Frontal cortex (tissue), 4 donors: ENCODE measurements around the gene PATZ1. TPM values are rescaled to one million over a fixed set of nuclear protein-coding genes. Genes with fewer than 3 reads are reported as not detected.
"Not testable (repeated sequence)": the region's sequence is repeated elsewhere in the genome, so short reads cannot be mapped to it uniquely, and the experiment has no call there.

ENCODE experiments used
- DNase-seq, 2 donors: peaks; one replicate each; pipeline ENCODE4 v3.0.0; 2012; ENCODE audit warnings: low spot score in 2 of 2
- FAIRE-seq: peaks from 2 replicates; lab custom pipeline; 2012; peaks lifted over from hg19 to GRCh38; lab: Jason Lieb, UNC
- total RNA-seq: library from RNA; depleted of rRNA; stranded (reverse); fragments of >200 nt; gene quantifications from one replicate; pipeline ENCODE4 v1.2.3, GENCODE V29; 2014
- donor health status: control.
- donor health status: control.
- donor health status: control.

The PATZ1 gene, protein sequence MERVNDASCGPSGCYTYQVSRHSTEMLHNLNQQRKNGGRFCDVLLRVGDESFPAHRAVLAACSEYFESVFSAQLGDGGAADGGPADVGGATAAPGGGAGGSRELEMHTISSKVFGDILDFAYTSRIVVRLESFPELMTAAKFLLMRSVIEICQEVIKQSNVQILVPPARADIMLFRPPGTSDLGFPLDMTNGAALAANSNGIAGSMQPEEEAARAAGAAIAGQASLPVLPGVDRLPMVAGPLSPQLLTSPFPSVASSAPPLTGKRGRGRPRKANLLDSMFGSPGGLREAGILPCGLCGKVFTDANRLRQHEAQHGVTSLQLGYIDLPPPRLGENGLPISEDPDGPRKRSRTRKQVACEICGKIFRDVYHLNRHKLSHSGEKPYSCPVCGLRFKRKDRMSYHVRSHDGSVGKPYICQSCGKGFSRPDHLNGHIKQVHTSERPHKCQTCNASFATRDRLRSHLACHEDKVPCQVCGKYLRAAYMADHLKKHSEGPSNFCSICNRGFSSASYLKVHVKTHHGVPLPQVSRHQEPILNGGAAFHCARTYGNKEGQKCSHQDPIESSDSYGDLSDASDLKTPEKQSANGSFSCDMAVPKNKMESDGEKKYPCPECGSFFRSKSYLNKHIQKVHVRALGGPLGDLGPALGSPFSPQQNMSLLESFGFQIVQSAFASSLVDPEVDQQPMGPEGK
- 24.1 TPM for total RNA-seq

DNA sequence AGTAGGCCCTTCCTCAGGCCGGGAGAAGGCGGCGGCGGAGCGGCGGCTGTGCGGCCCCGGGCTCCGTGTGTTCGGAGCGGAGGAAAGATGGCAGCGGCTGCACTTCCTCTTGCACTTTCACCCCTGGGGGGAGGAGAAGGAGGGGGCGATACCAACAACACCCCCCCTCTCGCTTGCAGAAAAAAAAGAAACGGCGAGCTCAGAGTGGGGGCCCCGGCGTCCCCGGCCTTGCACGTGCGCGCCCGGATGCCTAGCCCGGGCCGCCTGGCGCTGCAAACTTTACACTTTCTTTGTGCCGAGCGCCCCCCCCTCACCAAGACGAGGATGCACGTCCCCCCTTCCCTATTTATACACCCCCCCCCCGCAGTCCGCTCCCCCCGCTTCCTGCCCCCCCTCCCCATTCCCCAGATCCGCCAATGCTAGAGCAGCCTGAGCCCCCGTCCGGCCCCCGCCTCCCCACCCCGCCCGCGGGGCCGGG lies at the start of gene PATZ1:
Gene PATZ1 (minus strand): TSS at position 92 of the 478 bp plus-strand sequence. CDS start 744 bp downstream, outside the sequence.
- FAIRE-seq: no peak
- peak; percentile 81 to 92 for DNase-seq

DNA sequence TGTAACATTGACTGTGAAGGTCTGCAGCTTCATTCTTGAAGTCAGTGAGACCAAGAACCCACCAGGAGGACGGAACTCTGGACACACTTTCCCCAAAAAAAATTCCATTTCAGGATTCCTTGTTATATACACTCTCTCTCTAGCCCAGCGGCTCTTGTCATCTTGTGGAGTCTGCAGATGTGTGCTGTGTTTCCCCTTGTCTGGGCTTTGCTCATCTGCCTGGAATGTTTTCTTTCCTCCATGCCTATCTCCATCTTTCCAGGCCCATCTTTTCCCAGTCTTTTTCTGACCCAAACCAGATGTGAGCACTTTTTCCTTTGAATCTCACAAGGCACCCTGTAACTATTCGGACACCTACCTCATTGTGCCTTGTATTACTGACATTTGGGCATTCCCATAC lies 48.2 kb upstream of the PATZ1 start:
- FAIRE-seq (no peak), DNase-seq (no peak)

DNA sequence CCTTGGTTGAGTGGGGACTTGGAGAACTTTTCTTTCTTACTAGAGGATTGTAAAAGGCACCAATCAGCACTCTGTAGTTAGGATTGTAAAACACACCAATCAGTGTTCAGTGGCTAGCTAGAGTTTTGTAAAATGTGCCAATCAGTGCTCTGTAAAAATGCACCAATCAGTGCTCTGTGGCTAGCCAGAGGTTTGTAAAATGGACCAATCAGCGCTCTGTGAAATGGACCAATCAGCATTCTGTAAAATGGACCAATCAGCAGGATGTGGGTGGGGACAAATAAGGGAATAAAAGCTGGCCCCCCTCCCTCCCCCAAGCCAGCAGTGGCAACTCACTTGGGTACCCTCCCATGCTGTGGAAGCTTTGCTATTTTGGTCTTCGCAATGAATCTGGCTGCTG lies 47.7 kb upstream of the PATZ1 start:
- no peak for FAIRE-seq

DNA sequence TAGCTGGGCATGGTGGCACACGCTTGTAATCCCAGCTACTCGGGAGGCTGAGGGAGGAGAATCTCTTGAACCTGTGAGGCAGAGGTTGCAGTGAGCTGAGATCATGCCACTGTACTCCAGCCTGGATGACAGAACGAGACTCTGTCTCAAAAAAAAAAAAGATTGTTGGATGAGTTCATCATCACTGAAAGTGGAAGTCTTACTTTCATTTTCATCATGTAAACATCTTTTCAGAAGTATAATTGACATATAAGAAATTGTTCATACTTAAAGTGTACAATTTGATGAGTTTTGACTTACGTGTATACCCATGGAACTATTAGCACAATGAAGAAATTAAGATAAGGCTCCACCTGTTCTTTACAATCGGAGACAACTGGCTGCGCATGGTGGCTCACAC lies 32.5 kb upstream of the PATZ1 start:
- FAIRE-seq, DNase-seq: not testable (repeated sequence)

More for the DNA sequence above, 47.7 kb upstream of the PATZ1 start:
- DNase-seq: no peak

DNA sequence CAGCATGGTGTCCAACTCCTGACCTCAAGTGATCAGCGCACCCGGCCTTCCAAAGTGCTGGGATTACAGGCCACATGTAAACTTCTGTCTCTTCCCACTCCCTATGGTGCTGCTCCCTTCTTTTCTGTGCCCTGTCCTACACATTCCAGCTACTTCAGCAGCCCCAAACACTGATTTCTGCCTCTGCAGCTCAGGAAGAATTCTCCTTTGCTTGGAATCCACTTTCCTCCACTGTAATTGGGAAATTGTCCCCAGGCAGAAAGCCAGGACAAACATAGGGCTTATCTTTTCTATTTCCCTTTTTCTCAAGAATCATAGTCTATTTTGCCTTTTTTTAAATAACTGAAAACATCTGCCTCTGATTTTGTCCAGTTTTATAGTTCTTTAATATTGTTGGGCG lies 32.0 kb upstream of the PATZ1 start:
- DNase-seq: no peak
- no peak for FAIRE-seq

DNA sequence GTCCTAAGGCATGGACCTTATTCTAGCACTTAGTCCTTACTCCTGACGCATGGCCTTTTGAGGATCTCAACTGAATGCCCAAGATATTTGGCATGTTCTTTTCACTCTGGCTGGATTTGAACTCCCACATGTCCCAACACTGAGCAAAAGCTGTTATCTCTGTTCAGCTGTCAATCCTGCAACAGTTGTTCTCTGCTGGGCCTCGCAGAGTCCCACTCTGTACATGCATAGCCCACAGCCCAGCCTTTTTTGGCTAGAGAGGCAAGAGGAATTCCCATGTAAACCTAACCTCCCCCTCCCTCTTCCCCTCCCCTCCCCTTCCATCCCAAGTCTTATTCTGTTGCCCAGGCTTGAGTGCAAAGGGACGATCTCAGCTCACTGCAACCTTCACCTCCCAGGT lies 31.5 kb upstream of the PATZ1 start:
- DNase-seq (no peak), FAIRE-seq (no peak)

DNA sequence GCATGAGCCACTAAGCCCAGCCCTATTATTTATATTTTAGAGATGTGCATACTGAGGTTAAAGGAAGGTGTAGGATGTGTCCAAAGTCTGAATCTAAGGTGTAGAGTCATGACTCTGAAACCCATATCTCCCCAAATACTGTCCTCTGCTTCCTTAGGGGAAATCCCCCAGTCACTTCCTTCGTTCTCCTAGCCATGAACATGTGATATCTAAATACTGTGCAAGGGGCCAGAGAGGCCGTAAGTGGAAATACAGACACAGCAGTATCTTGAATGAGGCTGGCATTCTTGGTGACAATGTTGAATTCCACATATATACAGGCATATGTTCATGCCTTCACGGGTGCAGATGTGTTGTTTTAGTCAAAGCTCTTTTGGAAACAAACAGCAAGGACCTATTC lies 21.3 kb upstream of the PATZ1 start:
- DNase-seq (no peak), FAIRE-seq (no peak)

DNA sequence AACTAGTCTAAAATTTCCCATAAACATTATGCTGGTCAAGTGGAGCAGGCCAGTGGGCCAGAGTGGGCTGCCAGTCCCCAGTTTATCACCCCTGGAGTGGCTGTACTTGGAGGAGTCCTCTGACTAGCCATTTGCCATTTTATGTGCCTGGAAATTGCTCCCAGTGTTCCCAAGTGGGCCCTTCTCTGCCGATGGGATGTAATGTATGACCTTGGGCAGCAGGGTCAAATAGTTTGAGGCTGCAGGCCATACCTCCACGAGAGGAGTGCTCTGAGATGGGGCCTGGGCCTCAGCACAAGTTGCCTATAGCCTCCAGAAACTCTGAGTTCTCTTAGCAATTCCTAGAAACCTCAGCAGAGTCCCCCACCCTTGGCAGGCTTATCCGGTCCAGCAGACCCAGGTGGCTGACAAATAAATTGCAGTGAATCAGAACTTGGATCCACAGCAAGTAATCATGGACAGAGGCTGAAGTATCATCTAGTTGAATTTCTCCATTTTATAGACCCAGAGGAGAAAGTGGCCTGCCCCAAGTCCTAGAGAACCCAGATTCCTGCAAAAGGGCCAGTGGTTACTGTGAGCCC lies 17.8 kb upstream of the PATZ1 start:
- DNase-seq (no peak), FAIRE-seq (no peak)

DNA sequence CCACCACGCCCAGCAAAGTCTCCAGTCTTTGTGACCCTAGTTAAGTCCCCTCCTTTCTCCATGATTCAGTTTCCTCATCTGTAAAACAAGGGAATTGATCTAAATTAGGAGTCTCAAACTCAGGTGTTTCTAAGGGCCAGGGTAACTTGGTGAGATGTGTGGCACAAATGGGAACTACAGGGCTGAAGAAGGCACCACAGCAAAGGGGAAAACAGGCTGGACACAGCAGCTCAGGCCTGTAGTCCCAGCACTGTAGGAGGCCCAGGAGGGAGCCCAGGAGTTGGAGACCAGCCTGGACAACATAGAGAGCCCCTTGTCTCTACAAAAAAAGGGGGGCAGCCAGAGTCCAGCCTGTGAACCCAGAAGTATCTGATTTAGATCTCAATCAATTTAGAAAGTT lies 15.6 kb upstream of the PATZ1 start:
- no peak for DNase-seq
- FAIRE-seq: no peak

DNA sequence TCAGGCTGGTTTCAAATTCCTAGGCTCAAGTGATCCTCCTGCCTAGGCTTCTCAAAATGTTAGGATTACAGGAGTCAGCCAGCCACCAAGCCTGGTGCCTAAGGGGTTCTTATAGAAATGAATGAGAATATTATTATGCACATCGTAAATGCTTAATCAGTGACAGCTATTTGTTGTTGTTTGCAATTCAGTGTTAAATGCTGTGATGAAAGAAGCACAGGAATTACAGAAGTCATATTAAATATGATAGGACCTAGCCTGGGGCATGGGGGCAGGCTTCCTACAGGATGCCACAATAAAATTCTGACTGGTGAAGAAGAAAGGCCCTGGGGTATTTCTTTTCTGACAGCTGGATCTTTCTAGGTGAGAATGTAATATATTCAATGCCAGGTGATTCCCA lies 13.9 kb upstream of the PATZ1 start:
- FAIRE-seq (no peak), DNase-seq (no peak)

DNA sequence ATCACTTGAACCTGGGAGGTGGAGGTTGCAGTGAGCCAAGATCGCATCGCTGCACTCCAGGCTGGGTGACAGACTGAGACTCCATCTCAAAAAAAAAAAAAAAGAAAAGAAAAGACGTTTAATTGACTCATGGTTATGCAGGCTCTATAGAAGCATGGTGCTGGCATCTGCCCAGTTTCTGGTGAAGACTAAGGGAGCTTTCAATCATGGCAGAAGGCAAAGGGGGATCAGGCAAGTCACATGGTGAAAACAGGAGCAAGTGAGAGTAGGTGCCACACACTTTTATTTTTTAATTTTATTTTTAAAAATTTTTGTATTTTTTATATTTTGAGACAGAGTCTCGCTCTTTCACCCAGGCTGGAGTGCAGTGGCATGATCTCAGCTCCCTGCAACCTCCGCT lies 8.4 kb upstream of the PATZ1 start:
- no peak for DNase-seq
- FAIRE-seq: no peak

DNA sequence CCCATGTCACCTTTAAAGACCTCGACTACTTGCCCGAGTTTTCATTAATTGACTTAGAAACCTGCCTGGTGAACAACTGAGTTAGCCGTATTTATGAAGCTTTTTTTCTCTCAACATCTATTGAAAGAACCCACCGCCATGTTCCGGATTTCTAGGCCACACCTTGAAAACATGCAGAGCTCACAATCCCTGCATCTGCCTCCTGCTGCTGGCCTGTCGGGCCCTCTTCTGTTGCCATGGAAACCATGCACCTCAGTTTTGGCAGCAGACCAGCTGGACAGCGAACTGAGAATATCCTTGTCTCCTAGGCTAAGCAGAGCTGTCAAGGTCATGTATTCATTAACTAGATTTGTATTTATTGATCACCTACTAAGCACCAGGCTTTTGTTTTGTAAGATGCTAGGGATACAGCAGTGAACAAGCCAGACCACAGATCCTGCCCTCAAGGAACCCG lies 4.3 kb upstream of the PATZ1 start:
- DNase-seq (no peak), FAIRE-seq (no peak)

DNA sequence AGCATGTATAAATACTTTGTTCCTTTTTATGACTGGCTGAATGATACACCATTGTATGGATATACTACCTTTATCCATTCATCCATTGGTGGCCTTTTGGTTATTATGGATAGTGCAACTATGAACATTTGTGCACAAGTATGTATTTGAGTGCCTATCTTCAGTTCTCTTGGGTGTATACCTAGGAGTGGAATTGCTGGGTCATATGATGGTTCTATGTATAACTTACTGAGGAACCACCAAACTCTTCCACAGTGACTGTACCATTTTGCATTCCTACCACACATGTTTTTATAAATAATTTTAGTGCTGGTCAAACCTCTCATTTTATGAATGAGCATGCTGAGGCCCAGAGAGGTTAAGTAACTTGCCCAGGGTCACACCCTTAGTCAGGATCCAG lies 3.8 kb upstream of the PATZ1 start:
- DNase-seq (no peak), FAIRE-seq (no peak)

DNA sequence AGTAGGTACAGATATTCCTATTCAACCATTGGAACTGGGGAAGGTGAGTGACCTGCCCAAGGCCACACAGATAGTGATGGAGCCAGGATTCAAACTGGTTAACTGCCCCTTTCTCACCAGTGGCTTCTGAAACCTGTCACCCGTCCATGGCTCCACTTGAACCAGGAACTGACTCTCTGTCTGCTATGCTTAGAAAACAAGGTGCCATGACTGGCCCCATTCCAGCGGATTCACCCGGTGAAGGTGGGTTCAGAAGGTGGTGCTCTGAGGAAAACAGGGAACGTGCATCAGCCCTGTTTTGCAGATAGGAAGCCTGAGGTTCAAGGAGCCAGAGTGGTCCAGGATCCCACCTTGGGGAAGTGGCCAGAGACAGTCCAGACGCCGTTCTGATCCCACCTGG lies 2.6 kb upstream of the PATZ1 start:
- DNase-seq: no peak
- FAIRE-seq: no peak

DNA sequence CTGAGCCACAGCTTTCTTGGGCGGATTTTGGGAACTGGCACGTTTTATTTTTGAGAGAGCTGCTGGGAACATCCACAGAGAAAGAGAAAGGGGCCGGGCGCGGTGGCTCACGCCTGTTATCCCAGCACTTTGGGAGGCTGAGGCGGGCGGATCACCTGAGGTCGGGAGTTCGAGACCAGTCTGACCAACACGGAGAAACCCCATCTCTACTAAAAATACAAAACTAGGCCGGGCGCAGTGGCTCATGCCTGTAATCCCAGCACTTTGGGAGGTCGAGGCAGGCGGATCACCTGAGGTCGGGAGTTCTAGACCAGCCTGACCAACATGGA lies 1.8 kb upstream of the PATZ1 start:
- not testable (repeated sequence) for FAIRE-seq, DNase-seq

DNA sequence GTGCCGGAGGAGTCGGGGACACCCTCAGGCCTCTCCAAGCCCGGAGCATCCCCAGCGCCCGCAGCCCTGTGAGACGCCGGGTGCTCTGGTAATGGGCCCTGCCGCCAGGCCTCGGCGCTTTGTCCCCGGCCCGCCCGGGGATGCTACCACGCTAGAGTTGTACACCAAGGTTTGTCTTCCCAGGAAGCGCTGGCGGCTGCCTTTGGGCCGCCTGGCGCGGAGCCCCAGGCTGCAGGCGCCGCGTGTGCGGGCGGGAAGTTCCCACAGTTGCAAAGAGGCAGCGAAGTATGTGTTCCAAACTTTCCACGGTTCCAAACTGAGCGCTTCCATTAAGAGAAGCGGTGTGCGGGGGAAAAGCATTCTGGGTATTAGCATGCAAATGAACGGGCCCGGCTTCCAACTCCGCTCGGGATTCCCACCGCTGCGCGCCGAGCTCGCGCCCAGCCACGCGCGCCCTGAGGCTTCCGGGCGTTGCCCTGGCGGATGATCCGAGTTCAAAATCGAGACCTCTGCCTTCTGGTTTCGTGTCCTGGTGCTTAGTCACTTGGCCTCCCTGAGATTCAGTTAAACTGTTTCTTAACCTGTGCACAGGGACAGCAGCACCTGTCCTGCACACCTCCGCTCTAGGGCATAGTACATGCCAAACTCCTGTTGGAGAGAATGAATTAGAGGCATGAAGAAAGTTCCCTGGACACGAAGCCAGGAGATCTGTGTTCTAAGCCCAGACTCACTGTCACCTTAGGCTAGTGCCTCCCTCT lies 1.3 kb upstream of the PATZ1 start:
- peak; percentile 56 to 70 for DNase-seq
- FAIRE-seq: no peak

DNA sequence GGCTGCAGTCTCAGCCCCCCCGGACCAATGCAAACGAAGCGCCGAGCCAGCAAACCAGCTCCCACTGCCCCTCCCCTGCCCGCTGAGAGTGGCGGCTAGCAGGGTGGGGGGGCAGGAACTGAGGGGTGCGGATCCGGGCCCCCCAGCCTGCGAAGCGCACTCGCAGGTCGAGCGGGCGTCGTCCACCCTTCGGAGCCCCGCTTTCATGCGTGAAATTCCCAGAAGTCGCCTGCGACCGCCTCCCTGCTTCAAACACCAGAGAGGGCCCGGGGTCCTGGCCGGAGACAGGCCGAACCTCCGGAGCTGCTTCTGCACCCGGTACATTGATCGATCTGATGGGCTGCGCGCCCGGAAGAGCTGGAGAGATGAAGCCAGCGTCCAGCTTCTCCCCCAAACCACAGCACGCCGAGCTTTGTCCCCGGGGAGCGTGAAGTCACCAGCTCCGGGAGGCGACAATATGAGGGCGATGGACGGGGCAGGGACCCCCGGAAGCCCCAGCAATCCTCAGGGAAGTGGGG lies 646 bp upstream of the PATZ1 start:
- no peak for FAIRE-seq
- DNase-seq: peak in 1 of 2 donors; percentile 58

DNA sequence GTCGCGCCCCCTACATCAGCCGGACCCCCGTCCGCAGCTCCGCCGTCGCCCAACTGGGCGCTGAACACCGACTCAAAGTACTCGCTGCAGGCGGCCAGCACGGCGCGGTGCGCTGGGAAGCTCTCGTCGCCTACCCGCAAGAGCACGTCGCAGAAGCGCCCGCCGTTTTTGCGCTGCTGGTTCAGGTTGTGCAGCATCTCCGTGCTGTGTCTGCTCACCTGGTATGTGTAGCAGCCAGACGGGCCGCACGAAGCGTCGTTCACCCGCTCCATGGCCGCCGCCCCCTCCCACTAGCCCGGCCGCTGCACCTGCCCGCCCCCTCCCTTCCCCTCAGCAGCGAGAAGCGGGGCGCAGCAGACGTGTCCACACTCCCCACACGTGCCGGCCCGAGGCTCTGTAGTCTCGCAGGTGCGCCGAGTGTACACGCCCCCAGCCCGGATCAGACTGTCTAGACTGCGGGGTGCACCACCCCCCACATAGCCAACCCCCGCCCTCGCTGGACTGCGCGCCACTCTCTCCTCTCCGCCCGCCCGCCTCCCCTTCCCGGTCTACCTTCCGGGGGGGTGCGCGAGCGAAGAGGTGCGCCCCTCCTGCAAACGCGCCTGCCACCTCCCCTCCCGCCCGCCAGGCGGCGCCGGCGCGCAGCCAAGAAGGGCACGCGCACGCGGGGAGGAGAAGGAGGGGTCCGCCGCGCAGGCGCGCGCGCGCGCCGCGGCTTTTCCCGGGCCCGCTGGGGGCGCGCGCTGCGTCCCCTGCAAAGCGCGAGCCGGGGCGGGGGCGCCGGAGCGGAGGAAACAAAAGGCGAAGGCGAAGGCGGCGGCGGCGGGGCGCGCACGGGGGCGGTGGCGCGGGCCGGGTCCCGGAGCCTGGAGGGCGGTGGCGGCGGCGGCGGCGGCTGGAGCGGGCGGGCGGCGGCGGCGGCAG lies 553 bp downstream of the PATZ1 start:
- FAIRE-seq (no peak), DNase-seq (peak; percentile 95)
